Activated CD4-positive, alpha-beta T cell treated with anti-CD3 and anti-CD28 coated beads for 4 hours (primary cell): Measurements from ENCODE around the gene PPM1M.

Source experiments
- DNase-seq, 2 donors: peaks; one replicate each; pipeline ENCODE4 v3.0.0-alpha.2; 2020

The PPM1M gene

GRCh38 chr3:52245322-52246263, at the start of gene PPM1M:
Gene PPM1M (plus strand): TSS chr3:52245759. CDS start chr3:52245825, 66 bp downstream.
- peak in 1 of 2 donors; percentile 54 for DNase-seq

- no peak for DNase-seq
These were observed 49.7 kb upstream of the PPM1M start for GRCh38 chr3:52195823-52196331.

- no peak for DNase-seq
These were observed 48.6 kb upstream of the PPM1M start for GRCh38 chr3:52196977-52197376.

GRCh38 chr3:52197499-52197841, 48.1 kb upstream of the PPM1M start:
- DNase-seq = no peak

GRCh38 chr3:52197842-52198625, 47.5 kb upstream of the PPM1M start, which contains the start of gene ALAS1:
Gene ALAS1 (plus strand): TSS chr3:52198160. CDS start chr3:52199242, 1,082 bp downstream.
- DNase-seq = peak; percentile 95

GRCh38 chr3:52198643-52199608, 46.6 kb upstream of the PPM1M start:
- DNase-seq = no peak

- DNase-seq = no peak
These were observed 44.4 kb upstream of the PPM1M start for GRCh38 chr3:52200981-52201679.

- DNase-seq = no peak
These were observed 43.0 kb upstream of the PPM1M start for GRCh38 chr3:52202384-52203077.

- no peak for DNase-seq
These were observed 41.9 kb upstream of the PPM1M start for GRCh38 chr3:52203701-52204100.

GRCh38 chr3:52204337-52205073, 41.1 kb upstream of the PPM1M start:
- DNase-seq = no peak

GRCh38 chr3:52205727-52206372, 39.7 kb upstream of the PPM1M start:
- no peak for DNase-seq

GRCh38 chr3:52208556-52208955, 37.0 kb upstream of the PPM1M start:
- no peak for DNase-seq

- DNase-seq = no peak
These were observed 35.5 kb upstream of the PPM1M start for GRCh38 chr3:52210037-52210436.

GRCh38 chr3:52210550-52211046, 35.0 kb upstream of the PPM1M start:
- no peak for DNase-seq

GRCh38 chr3:52211268-52211891, 34.2 kb upstream of the PPM1M start:
- no peak for DNase-seq

- no peak for DNase-seq
These were observed 32.6 kb upstream of the PPM1M start for GRCh38 chr3:52213005-52213404.

- DNase-seq = no peak
These were observed 31.7 kb upstream of the PPM1M start for GRCh38 chr3:52213901-52214300.

GRCh38 chr3:52215351-52215750, 30.2 kb upstream of the PPM1M start:
- DNase-seq = no peak
